ENCODE results near the gene INTS3.

DNA sequence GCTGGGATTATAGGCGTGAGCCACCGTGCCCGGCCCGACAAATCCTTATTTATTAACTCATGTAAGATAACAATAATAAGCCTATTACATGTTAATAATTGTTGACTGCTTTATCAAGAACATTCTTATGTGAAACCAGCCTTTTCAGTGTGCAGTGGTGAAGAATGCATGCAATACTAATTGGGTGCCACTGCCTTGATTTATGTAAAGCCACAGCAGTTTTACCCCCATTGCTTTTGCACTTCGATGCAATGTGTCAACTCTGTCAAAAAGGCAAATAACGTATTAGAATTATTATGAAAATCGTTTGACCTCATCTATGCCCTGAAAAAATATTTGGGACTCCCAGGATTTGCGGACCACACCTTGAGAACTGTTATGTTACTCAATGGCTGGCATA, 31.1 kb upstream of the INTS3 start:
- TF ChIP-seq RFX5 (IDR thresholded peaks at IDR 0.05; ENCODE audit: low read depth, low read length) (no peak), ZNF207 (IDR thresholded peaks at IDR 0.05; ENCODE audit: borderline replicate concordance) (no peak), RAD21 (IDR thresholded peaks at IDR 0.05; ENCODE audit: insufficient read depth, low read depth, low read length) (no peak), BHLHE40 (IDR thresholded peaks at IDR 0.05; ENCODE audit: borderline replicate concordance in 1 of 2, low read depth in 2 of 2, low read length in 1 of 2) (no peak), SREBF2 (IDR thresholded peaks at IDR 0.05; ENCODE audit: low read length) (no peak), CHD4 (IDR thresholded peaks at IDR 0.05) (no peak), ELK1 (IDR thresholded peaks at IDR 0.05; ENCODE audit: low read depth, low read length) (no peak), MYC (IDR thresholded peaks at IDR 0.05; ENCODE audit: insufficient read depth, insufficient read length, insufficient replicate concordance, low read length, severe bottlenecking) (no peak), NFYB (IDR thresholded peaks at IDR 0.05; ENCODE audit: insufficient read depth, low read depth, low read length) (no peak), EZH2 (IDR thresholded peaks at IDR 0.05; ENCODE audit: borderline replicate concordance, control insufficient read depth, low read depth, low read length) (no peak)
- TF ChIP-seq, protein P1, sequence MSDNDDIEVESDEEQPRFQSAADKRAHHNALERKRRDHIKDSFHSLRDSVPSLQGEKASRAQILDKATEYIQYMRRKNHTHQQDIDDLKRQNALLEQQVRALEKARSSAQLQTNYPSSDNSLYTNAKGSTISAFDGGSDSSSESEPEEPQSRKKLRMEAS (IDR thresholded peaks at IDR 0.05; ENCODE audit: low read depth, low read length) = no peak
- TF ChIP-seq, protein P2, sequence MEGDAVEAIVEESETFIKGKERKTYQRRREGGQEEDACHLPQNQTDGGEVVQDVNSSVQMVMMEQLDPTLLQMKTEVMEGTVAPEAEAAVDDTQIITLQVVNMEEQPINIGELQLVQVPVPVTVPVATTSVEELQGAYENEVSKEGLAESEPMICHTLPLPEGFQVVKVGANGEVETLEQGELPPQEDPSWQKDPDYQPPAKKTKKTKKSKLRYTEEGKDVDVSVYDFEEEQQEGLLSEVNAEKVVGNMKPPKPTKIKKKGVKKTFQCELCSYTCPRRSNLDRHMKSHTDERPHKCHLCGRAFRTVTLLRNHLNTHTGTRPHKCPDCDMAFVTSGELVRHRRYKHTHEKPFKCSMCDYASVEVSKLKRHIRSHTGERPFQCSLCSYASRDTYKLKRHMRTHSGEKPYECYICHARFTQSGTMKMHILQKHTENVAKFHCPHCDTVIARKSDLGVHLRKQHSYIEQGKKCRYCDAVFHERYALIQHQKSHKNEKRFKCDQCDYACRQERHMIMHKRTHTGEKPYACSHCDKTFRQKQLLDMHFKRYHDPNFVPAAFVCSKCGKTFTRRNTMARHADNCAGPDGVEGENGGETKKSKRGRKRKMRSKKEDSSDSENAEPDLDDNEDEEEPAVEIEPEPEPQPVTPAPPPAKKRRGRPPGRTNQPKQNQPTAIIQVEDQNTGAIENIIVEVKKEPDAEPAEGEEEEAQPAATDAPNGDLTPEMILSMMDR (IDR thresholded peaks at IDR 0.05 in 2 of 3, conservative IDR thresholded peaks at IDR 0.05 in 1 of 3; ENCODE audit: control insufficient read depth in 2 of 3, extremely low read depth in 1 of 3, insufficient read depth in 1 of 3, low read depth in 3 of 3, low read length in 3 of 3) = no peak
- TF ChIP-seq, protein P3, sequence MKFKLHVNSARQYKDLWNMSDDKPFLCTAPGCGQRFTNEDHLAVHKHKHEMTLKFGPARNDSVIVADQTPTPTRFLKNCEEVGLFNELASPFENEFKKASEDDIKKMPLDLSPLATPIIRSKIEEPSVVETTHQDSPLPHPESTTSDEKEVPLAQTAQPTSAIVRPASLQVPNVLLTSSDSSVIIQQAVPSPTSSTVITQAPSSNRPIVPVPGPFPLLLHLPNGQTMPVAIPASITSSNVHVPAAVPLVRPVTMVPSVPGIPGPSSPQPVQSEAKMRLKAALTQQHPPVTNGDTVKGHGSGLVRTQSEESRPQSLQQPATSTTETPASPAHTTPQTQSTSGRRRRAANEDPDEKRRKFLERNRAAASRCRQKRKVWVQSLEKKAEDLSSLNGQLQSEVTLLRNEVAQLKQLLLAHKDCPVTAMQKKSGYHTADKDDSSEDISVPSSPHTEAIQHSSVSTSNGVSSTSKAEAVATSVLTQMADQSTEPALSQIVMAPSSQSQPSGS (IDR thresholded peaks at IDR 0.05; ENCODE audit: low read length) = no peak

All from GM12878 (cell line).